Hepatocyte (in vitro differentiated cells): ENCODE data around the gene NSUN2. TPM values are rescaled to one million over a fixed set of nuclear protein-coding genes. Genes with fewer than 3 reads are reported as not detected.
"Not testable (repeated sequence)": the region's sequence is repeated elsewhere in the genome, so short reads cannot be mapped to it uniquely, and the experiment has no call there.

Experiments
- DNase-seq: peaks from one replicate; pipeline ENCODE4 v3.0.0-alpha.2; 2016; ENCODE audit warnings: low spot score
- H2AFZ ChIP-seq: fragments of 200-600 bp; sonication (generic); 2 replicates; pipeline ENCODE4 v1.6.0; 2016; ENCODE audit warnings: antibody characterized with exemption, mild to moderate bottlenecking
- H3K27ac ChIP-seq: fragments of 200-600 bp; sonication (generic); 2 replicates; pipeline ENCODE4 v1.5.1; 2016; ENCODE audit warnings: mild to moderate bottlenecking
- H3K27me3 ChIP-seq: fragments of 200-600 bp; sonication (generic); 2 replicates; pipeline ENCODE4 v1.6.1; 2016
- H3K36me3 ChIP-seq: fragments of 200-600 bp; sonication (generic); replicated peaks from 2 replicates; pipeline ENCODE4 v1.5.1; 2016; ENCODE audit warnings: low read depth; ENCODE audit not compliant: insufficient read depth
- H3K4me1 ChIP-seq: fragments of 200-600 bp; sonication (generic); 2 replicates; pipeline ENCODE4 v1.5.1; 2016; ENCODE audit warnings: mild to moderate bottlenecking, moderate library complexity; ENCODE audit not compliant: insufficient read depth
- H3K4me2 ChIP-seq: fragments of 200-600 bp; sonication (generic); 2 replicates; pipeline ENCODE4 v1.6.0; 2016
- H3K4me3 ChIP-seq: fragments of 200-600 bp; sonication (generic); 2 replicates; pipeline ENCODE4 v1.5.1; 2016; ENCODE audit warnings: mild to moderate bottlenecking
- H3K79me2 ChIP-seq: fragments of 200-600 bp; sonication (generic); 2 replicates; pipeline ENCODE4 v1.6.0; 2017; ENCODE audit warnings: mild to moderate bottlenecking
- H3K9me2 ChIP-seq: fragments of 200-600 bp; sonication (generic); replicated peaks from 2 replicates; pipeline ENCODE4 v1.6.0; 2017; ENCODE audit warnings: mild to moderate bottlenecking; ENCODE audit not compliant: insufficient read depth
- H3K9me3 ChIP-seq: fragments of 200-600 bp; sonication (generic); 2 replicates; pipeline ENCODE4 v1.5.1; 2016; ENCODE audit warnings: low read depth, mild to moderate bottlenecking
- H4K20me1 ChIP-seq: fragments of 200-600 bp; sonication (generic); 2 replicates; pipeline ENCODE4 v1.6.0; 2016; ENCODE audit warnings: mild to moderate bottlenecking; ENCODE audit not compliant: insufficient read depth, poor library complexity, severe bottlenecking
- EZH2 ChIP-seq: fragments of 200-600 bp; sonication (generic); IDR thresholded peaks from 2 replicates; pipeline ENCODE4 v1.6.1; 2016; ENCODE audit warnings: antibody characterized with exemption, mild to moderate bottlenecking, borderline replicate concordance
- EZH2phosphoT487 ChIP-seq: fragments of 200-600 bp; sonication (generic); IDR thresholded peaks from one replicate; pipeline ENCODE4 v1.6.1; 2018; ENCODE audit warnings: antibody characterized with exemption, mild to moderate bottlenecking, low read depth, moderate library complexity; ENCODE audit not compliant: unreplicated experiment, severe bottlenecking
- WGBS: methylation state at CpG from one replicate; pipeline ENCODE4 v1.1.6; 2016; ENCODE audit warnings: low lambda C conversion rate; ENCODE audit errors: missing lambda C conversion rate; 5-methylcytosine and 5-hydroxymethylcytosine counted together
- polyA plus RNA-seq: library from polyadenylated mRNA; unstranded; fragments of >200 nt; fragmentation: Nextera tagmentation; extraction: Ambion mirVana; gene quantifications from 2 replicates; pipeline ENCODE4 v1.2.1, GENCODE V29; 2016
- total RNA-seq: library from RNA; depleted of rRNA; stranded (reverse); fragments of >200 nt; gene quantifications from 2 replicates; pipeline ENCODE4 v1.2.3, GENCODE V29; 2014
- TF ChIP-seq, protein P1 (sequence below): fragments of 200-600 bp; sonication (generic); IDR thresholded peaks from 2 replicates; pipeline ENCODE4 v1.5.1; 2016; ENCODE audit warnings: antibody characterized with exemption, mild to moderate bottlenecking; ENCODE audit not compliant: poor library complexity

The NSUN2 gene
- total and polyA plus RNA-seq, 2 experiments from 2014 or later: 34.8 to 43.0 TPM

DNA sequence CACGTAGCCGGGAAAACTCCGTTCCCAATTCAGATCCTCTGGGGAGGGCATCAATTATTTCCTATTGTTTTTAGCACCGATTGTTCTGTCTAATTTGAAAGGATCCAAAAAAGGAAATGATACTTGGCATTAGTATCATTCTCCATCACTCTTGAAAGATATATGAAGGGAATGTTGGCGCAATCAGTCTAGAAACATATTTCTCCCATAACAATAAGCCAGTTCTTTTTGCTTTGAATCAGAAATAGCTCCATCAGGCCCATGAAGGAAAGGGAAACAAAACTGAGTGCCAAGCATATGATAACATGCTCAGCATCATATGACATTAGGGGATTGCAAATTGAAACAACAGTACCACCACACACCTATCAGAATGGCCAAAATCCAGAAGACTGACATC lies 40.2 kb upstream of the NSUN2 start:
- Histone ChIP-seq H3K4me2 (no peak overlapping the region), H3K27ac (no peak overlapping the region), H3K9me3 (no peaks in the 10 kb centered on the region), H3K9me2 (no peaks in the 10 kb centered on the region), H2AFZ (no peak overlapping the region), H4K20me1 (no peaks in the 10 kb centered on the region), H3K4me1 (no peaks in the 10 kb centered on the region), H3K79me2 (no peaks in the 10 kb centered on the region), H3K36me3 (no peaks in the 10 kb centered on the region), H3K4me3 (no peak overlapping the region), H3K27me3 (no peaks in the 10 kb centered on the region)
- no peak for DNase-seq
- 78% methylated on average over 5 of the region's 5 CpGs for WGBS
- TF ChIP-seq EZH2 (no peak), EZH2phosphoT487 (no peak)
- TF ChIP-seq, protein P1, sequence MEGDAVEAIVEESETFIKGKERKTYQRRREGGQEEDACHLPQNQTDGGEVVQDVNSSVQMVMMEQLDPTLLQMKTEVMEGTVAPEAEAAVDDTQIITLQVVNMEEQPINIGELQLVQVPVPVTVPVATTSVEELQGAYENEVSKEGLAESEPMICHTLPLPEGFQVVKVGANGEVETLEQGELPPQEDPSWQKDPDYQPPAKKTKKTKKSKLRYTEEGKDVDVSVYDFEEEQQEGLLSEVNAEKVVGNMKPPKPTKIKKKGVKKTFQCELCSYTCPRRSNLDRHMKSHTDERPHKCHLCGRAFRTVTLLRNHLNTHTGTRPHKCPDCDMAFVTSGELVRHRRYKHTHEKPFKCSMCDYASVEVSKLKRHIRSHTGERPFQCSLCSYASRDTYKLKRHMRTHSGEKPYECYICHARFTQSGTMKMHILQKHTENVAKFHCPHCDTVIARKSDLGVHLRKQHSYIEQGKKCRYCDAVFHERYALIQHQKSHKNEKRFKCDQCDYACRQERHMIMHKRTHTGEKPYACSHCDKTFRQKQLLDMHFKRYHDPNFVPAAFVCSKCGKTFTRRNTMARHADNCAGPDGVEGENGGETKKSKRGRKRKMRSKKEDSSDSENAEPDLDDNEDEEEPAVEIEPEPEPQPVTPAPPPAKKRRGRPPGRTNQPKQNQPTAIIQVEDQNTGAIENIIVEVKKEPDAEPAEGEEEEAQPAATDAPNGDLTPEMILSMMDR: no peak

DNA sequence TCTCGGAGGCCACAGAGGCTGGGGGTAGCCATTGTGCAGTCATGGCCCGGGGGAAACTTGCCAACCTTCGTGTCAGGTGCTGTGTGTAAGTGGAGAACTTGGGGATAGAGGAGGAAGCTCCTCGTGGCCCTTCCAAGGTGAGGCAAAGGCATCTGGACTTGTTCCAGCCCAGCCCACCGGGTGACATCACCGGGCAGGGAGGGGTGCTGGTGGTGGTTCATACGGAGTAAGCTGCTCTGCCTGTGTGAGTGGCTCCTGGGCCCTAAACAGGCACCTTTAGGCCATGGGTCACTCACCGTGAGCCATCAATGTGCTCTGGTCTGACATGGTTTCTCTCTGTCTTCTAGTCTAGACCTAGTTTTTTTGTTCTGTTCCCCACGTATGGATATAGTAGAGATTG lies 35.9 kb upstream of the NSUN2 start:
- WGBS: 85% methylated on average over 9 of the region's 9 CpGs
- H3K4me1 ChIP-seq, H3K79me2 ChIP-seq, H4K20me1 ChIP-seq, H3K4me3 ChIP-seq, DNase-seq, H2AFZ ChIP-seq, H3K27me3 ChIP-seq, H3K36me3 ChIP-seq, H3K9me3 ChIP-seq, H3K4me2 ChIP-seq, H3K9me2 ChIP-seq, H3K27ac ChIP-seq: not testable (repeated sequence)

GRCh38 chr5:6667648-6668047 lies 34.8 kb upstream of the NSUN2 start:
- Histone ChIP-seq H3K9me3 (no peaks in the 10 kb centered on the region), H3K4me2 (no peak overlapping the region), H3K27me3 (no peaks in the 10 kb centered on the region), H3K36me3 (no peaks in the 10 kb centered on the region), H3K9me2 (no peaks in the 10 kb centered on the region), H4K20me1 (no peaks in the 10 kb centered on the region), H3K4me3 (no peak overlapping the region), H3K4me1 (no peaks in the 10 kb centered on the region), H3K79me2 (no peaks in the 10 kb centered on the region), H3K27ac (no peak overlapping the region), H2AFZ (no peak overlapping the region)
- TF ChIP-seq EZH2 (no peak), EZH2phosphoT487 (no peak)
- TF ChIP-seq, protein P1: no peak
- 95% methylated on average over 5 of the region's 5 CpGs for WGBS
- DNase-seq: no peak

DNA sequence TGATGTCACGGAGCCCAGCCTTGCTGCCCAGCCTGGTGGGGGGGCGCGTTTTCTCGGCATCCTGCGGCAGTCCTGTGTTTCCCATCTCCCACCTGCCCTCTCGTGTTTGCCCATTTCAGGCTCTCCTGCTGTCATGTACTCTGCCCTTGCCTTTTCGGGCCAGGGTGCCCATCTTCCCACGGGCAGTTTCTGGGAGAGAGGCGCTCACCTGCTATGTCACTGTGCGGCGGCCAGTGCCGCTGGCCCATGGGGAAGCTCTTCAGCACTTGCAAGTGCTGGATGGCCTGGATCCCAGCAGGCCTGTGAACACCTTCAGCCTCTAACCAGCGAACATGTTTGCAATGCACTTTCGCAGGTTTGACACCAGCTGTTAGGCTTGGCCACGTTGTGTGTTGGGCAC lies 33.9 kb upstream of the NSUN2 start:
- Histone ChIP-seq H4K20me1 (no peaks in the 10 kb centered on the region), H3K36me3 (no peaks in the 10 kb centered on the region), H3K4me2 (no peak overlapping the region), H3K4me3 (no peak overlapping the region), H3K27me3 (no peaks in the 10 kb centered on the region), H2AFZ (no peak overlapping the region), H3K27ac (no peak overlapping the region), H3K79me2 (no peaks in the 10 kb centered on the region), H3K9me3 (no peaks in the 10 kb centered on the region), H3K4me1 (no peaks in the 10 kb centered on the region), H3K9me2 (no peaks in the 10 kb centered on the region)
- DNase-seq: no peak
- WGBS: 94% methylated on average over 15 of the region's 15 CpGs
- TF ChIP-seq EZH2 (no peak), EZH2phosphoT487 (no peak)
- TF ChIP-seq, protein P1: no peak
